A549 (cell line): Measurements from ENCODE around the gene DAZAP1. TPM values are rescaled to one million over a fixed set of nuclear protein-coding genes. Genes with fewer than 3 reads are reported as not detected.

Experiments used
- ATAC-seq, 2 experiments: fragments of 200-7000 bp in 1 of 2; fragments of >200 bp in 1 of 2; cut with Nextera tagmentation in 1 of 2; cut with Tn5 transposase in 1 of 2; 3 replicates each; pipeline versions ENCODE4 v1.8.0 to v1.9.1; 2018 to 2020; ENCODE audit warnings: mild to moderate bottlenecking in 1 of 2, moderate library complexity in 1 of 2
- CTCF ChIA-PET: fragments of 300-600 bp; sonication (Branson Sonifier 250); formaldehyde crosslinking; extraction: SDS; loops from one replicate; lab custom pipeline; 2021; ENCODE audit warnings: antibody characterized with exemption, inconsistent platforms; lab: Yijun Ruan, JAX
- POLR2A ChIA-PET: fragments of 350-600 bp; formaldehyde crosslinking; extraction: SDS; loops from one replicate; lab custom pipeline; 2021; ENCODE audit warnings: antibody characterized with exemption, inconsistent platforms; lab: Yijun Ruan, JAX
- DNase-seq, 2 experiments: peaks; one replicate each; pipeline versions ENCODE4 v3.0.0 to v3.0.0-alpha.2; 2011 to 2016; ENCODE audit warnings: low read depth in 1 of 2, low spot score in 1 of 2
- FAIRE-seq: peaks from 2 replicates; lab custom pipeline; 2011; peaks lifted over from hg19 to GRCh38; lab: Jason Lieb, UNC
- H3K27ac ChIP-seq, 2 experiments: fragments of >200 bp; sonication (Bioruptor Twin); formaldehyde crosslinking; 3 replicates each; pipeline ENCODE4 v1.5.1; 2016 to 2017
- H3K4me1 ChIP-seq: fragments of >200 bp; sonication (Bioruptor Twin); formaldehyde crosslinking; 3 replicates; pipeline ENCODE4 v1.6.1; 2016
- H3K4me2 ChIP-seq: fragments of >200 bp; sonication (Bioruptor Twin); formaldehyde crosslinking; 3 replicates; pipeline ENCODE4 v1.6.1; 2016
- H3K4me3 ChIP-seq: fragments of >200 bp; sonication (Bioruptor Twin); formaldehyde crosslinking; 3 replicates; pipeline ENCODE4 v1.5.1; 2016
- H3K9me3 ChIP-seq: fragments of >200 bp; sonication (Bioruptor Twin); formaldehyde crosslinking; 3 replicates; pipeline ENCODE4 v1.6.1; 2016
- ATOH8 ChIP-seq: fragments of 250-450 bp; sonication (Bioruptor Pico); IDR thresholded peaks from 2 replicates; pipeline ENCODE4 v1.5.0; 2020; ENCODE audit warnings: low read depth, mild to moderate bottlenecking, moderate library complexity
- BCL3 ChIP-seq: fragments of >200 bp; sonication (Bioruptor Twin); formaldehyde crosslinking; IDR thresholded peaks from 3 replicates; pipeline ENCODE4 v1.6.1; 2016
- CEBPB ChIP-seq, 2 experiments: fragments of >200 bp in 1 of 2; sonication (Bioruptor Twin) in 1 of 2; formaldehyde crosslinking in 1 of 2; IDR thresholded peaks; 2 replicates each; pipeline ENCODE4 v1.6.1; 2012 to 2016
- CHD4 ChIP-seq: fragments of 200-600 bp; sonication (generic); IDR thresholded peaks from 2 replicates; pipeline ENCODE4 v1.6.1; 2016; ENCODE audit warnings: antibody characterized with exemption, mild to moderate bottlenecking, borderline replicate concordance
- CTCF ChIP-seq: fragments of >200 bp; sonication (Bioruptor Twin); formaldehyde crosslinking; IDR thresholded peaks from 3 replicates; pipeline ENCODE4 v1.5.1; 2016
- E2F6 ChIP-seq: IDR thresholded peaks from 2 replicates; pipeline ENCODE4 v1.6.1; 2012; ENCODE audit warnings: low read depth, borderline replicate concordance
- EHF ChIP-seq: fragments of 250-450 bp; sonication (Bioruptor Pico); IDR thresholded peaks from 2 replicates; pipeline ENCODE4 v1.5.0; 2020; ENCODE audit warnings: mild to moderate bottlenecking
- ELK1 ChIP-seq: fragments of 150-350 bp; IDR thresholded peaks from 2 replicates; pipeline ENCODE4 v1.6.1; 2014; ENCODE audit warnings: low read depth, mild to moderate bottlenecking, low read length
- EP300 ChIP-seq, 2 experiments: fragments of >200 bp; sonication (Bioruptor Twin); formaldehyde crosslinking; IDR thresholded peaks; 2 replicates in 1 of 2; 3 replicates in 1 of 2; pipeline ENCODE4 v1.6.1; 2016 to 2017
- GATA3 ChIP-seq: IDR thresholded peaks from 2 replicates; pipeline ENCODE4 v1.6.1; 2012; ENCODE audit warnings: borderline replicate concordance
- HDAC2 ChIP-seq: fragments of 200-600 bp; sonication (generic); IDR thresholded peaks from 2 replicates; pipeline ENCODE4 v1.6.1; 2016
- MAZ ChIP-seq: fragments of 150-350 bp; IDR thresholded peaks from 2 replicates; pipeline ENCODE4 v1.6.1; 2014; ENCODE audit warnings: antibody characterized with exemption, low read depth, low read length, borderline replicate concordance
- NFE2L2 ChIP-seq: fragments of 150-350 bp; conservative IDR thresholded peaks from 2 replicates; pipeline ENCODE4 v1.6.1; 2014; ENCODE audit warnings: low read length
- NPAS2 ChIP-seq: fragments of 250-450 bp; sonication (Bioruptor Pico); IDR thresholded peaks from 2 replicates; pipeline ENCODE4 v1.8.0; 2022; ENCODE audit warnings: mild to moderate bottlenecking, moderate library complexity, borderline replicate concordance
- PBX3 ChIP-seq: IDR thresholded peaks from 2 replicates; pipeline ENCODE4 v1.6.1; 2012
- RARB ChIP-seq: fragments of 250-450 bp; sonication (Bioruptor Pico); IDR thresholded peaks from 2 replicates; pipeline ENCODE4 v1.8.0; 2021; ENCODE audit warnings: mild to moderate bottlenecking, moderate library complexity
- RCOR1 ChIP-seq: fragments of 150-350 bp; IDR thresholded peaks from 2 replicates; pipeline ENCODE4 v1.6.1; 2014; ENCODE audit warnings: antibody characterized with exemption, low read length, low read depth
- SREBF2 ChIP-seq: fragments of 450-650 bp; IDR thresholded peaks from 2 replicates; pipeline ENCODE4 v1.6.1; 2014; ENCODE audit warnings: mild to moderate bottlenecking, moderate library complexity
- TFCP2L1 ChIP-seq: fragments of 250-450 bp; sonication (Bioruptor Pico); IDR thresholded peaks from 2 replicates; pipeline ENCODE4 v1.5.0; 2021; ENCODE audit warnings: mild to moderate bottlenecking
- ZFP36 ChIP-seq: fragments of 450-650 bp; IDR thresholded peaks from 2 replicates; pipeline ENCODE4 v1.6.1; 2014; ENCODE audit warnings: borderline replicate concordance; ENCODE audit not compliant: partially characterized antibody
- WGBS: methylation state at CpG from one replicate; pipeline ENCODE4 v1.1.6; 2017; ENCODE audit errors: missing lambda C conversion rate; 5-methylcytosine and 5-hydroxymethylcytosine counted together
- polyA plus RNA-seq, 4 experiments: library from polyadenylated mRNA; depleted of rRNA in 3 of 4; stranded (reverse); fragments of >200 nt; fragmentation: RNase III in 1 of 4; extraction: RNeasy Plus Mini Kit Qiagen cat#74134 plus additional on column Dnase treatment in 1 of 4; gene quantifications; 2 replicates in 3 of 4; 3 replicates in 1 of 4; pipeline ENCODE4 v1.2.3, GENCODE V29; 2011 to 2017

DAZAP1 gene
- polyA plus RNA-seq, 2 of the 4 experiments (the other 2 are of a cell fraction) = 58.9 to 86.3 TPM

GRCh38 chr19:1472231-1473084 is 65.1 kb downstream of the DAZAP1 start:
- TF ChIP-seq CHD4 (no peak), HDAC2 (no peak), ELK1 (no peak), EHF (CRISPR knock-in tag) (no peak), PBX3 (no peak), MAZ (no peak), BCL3 (no peak), SREBF2 (no peak), GATA3 (no peak), RARB (no peak), E2F6 (no peak), ATOH8 (no peak), EP300 (IDR thresholded peaks at IDR 0.05) (no peak), TFCP2L1 (CRISPR knock-in tag) (no peak), NPAS2 (CRISPR knock-in tag) (no peak), ZFP36 (no peak), CTCF (no peak), RCOR1 (no peak), CEBPB (IDR thresholded peaks at IDR 0.05) (no peak), NFE2L2 (no peak)
- TF ChIP-seq, all 56 proteins: peak for 0
- Histone ChIP-seq H3K9me3 (no peaks in the 10 kb centered on the region), H3K27ac (no peak overlapping the region), H3K4me1 (peaks cover 7% of the 10 kb centered on the region), H3K4me2 (no peak overlapping the region), H3K4me3 (no peak overlapping the region)
- DNase-seq (no peak), ATAC-seq (no peak), FAIRE-seq (no peak)
- ChIA-PET CTCF (interaction anchor here (1.0 to 2.1 kb wide), 4 partner anchors 18 to 28 kb away, joined by 3 to 8 read pairs (median 4); partner anchors contain the start of gene REEP6), POLR2A (no interaction called here)
- 90% methylated on average over 20 of the region's 44 CpGs for WGBS
